HCEC 1CT (cell line): Measurements from ENCODE around the gene NELL2.

Experiments used
- DNase-seq: peaks from one replicate; pipeline ENCODE4 v3.0.0-alpha.2; 2017

NELL2 gene

GRCh38 chr12:44677724-44678123 is 198.4 kb downstream of the NELL2 start:
- DNase-seq, result no peak

DNA sequence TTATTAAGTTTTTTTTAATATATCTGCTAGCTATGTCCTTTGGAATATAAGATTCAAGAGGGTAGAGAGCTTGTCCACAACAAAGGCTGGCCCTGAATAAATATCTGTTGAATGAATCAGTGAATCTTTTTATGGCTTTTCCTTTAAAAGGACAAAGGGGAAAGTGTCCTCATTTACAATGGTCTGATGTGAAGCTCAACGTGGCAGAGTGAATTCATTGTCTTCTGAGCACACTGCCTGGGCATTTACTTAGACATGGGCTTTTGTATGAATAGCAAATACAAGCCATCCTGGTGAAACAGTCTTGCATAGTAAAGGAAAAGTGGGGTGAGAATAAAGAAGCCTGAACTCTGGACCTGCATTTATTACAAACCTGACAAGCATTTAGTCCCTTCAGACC is 201.2 kb downstream of the NELL2 start:
- DNase-seq, result no peak

GRCh38 chr12:44673811-44674210 is 202.3 kb downstream of the NELL2 start:
- DNase-seq, result no peak

GRCh38 chr12:44672042-44672441 is 204.1 kb downstream of the NELL2 start:
- DNase-seq, result no peak

DNA sequence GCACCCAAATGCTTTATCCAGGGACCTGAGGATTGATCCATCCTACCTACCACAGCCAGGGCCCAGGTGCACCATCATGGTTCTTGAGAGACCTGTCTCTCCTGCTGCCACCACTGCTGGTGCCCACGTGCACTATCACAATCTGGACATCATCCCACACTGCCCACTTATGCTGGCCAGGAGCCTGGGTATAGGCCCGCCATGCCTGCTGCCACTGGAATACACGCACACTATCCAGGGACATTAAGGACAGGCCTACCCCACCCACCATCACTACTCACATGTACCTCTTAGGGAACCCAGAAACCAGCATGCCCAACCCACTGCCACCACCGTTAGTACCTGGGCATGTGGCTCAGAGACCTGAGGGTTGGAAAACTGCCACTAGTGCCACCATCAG is 207.7 kb downstream of the NELL2 start:
- DNase-seq, result no peak

DNA sequence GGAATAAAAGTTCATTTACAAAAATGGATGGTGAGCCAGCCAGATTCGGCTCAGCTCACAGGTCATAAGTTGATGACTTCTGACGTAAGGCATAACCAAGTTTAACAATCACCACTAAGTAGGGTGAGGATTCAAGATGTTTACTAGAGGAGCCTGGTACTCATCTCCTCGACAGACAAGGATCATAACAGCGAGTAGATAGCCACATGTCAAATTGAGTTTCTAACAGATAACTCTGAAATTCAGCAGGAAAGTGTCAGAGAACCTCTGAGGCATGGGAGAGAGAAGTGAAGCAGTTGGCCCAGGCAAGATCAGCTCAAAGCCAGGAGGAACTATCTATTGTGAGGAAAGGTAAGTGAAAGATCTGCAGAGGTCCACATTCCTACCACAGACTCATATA is 208.7 kb downstream of the NELL2 start:
- DNase-seq, result no peak

DNA sequence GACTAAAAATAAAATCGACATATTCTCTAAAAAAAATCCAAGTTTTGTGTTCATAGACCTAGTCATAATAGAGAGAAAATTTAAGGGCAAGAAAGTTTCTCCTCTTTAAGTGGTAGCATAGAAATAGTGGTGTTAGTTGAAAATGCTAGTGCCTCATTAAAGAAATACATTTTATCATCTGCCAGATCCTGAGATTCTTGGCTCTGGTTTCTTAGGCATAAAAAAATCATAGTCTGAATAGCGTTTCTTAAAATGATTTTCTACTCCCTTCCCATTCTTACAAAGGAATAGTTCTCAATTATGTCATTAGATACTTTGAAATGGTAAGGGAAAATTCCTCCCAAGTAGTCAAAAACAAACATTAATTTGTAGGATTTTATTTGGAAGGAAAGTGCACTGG is 212.8 kb downstream of the NELL2 start:
- no peak for DNase-seq

DNA sequence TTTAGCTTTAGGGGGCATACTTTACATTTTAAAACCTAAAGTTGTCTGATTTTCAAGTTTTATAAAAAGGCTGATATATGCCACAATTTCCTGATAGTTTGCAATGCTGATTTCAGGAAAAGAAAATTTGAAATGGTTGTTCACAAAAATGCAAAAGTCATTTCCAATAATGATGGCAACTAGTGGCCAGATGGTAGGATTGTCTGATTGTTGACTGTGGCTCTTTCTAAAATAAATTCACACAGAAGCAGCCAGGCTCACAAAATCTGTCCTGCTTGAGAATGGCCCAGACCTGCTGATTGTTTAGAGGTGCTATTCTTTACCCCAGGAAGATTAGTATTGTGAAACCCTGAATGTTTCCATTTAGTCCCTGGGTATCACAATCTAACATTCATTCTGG is 220.3 kb downstream of the NELL2 start:
- DNase-seq, result no peak

DNA sequence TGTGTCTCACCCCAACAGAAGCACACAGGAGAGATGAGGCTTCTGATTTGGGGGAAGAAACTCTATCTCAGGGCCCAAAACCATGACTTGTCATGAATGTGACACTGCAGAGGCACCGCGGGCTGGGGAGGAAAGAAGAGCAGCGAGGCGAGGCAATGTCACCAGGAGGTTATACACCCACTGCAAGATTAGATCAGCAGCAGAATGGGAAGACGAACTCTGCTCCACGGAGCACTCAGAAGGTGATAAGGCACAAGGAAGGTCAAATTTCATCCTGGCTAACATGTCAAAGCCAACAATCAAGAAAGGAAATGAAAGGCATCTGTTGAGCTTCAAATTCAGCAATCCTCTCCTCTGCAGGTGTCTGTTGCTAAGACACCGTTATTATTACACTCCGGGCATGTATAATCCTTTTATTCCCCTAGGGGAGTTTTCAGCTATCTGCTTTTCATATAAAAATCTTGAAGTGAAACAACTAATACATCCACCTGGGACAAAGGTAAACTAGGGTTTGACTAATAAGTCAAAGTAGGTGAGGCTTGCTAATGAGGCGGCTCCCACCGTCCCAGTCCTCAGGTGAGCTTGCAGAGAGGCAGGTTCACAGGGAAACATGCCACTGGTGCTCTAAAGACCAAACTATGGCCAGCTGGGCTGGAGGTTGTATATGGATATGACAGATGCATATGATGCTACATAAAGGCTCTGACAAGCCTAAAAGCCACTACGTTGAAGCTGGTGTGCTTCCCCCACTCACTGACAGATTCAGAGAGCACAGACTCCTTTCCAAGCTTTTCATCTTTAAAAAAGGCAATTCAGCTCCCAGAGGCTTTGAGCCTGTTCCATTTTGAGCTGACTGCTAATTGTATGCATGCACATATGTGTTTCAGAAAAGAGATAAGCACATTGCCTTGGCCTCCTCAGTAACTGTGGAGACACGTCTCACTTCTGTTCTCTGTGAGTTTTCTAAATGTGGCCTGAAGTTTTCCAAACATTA is 221.2 kb downstream of the NELL2 start:
- no peak for DNase-seq

GRCh38 chr12:44653861-44654527 is 222.1 kb downstream of the NELL2 start:
- DNase-seq, result no peak

GRCh38 chr12:44649693-44650092 is 226.4 kb downstream of the NELL2 start:
- DNase-seq, result no peak

- no peak for DNase-seq
Observed at GRCh38 chr12:44647917-44648690, 228.0 kb downstream of the NELL2 start.

GRCh38 chr12:44640427-44641190 is 235.5 kb downstream of the NELL2 start:
- no peak for DNase-seq

DNA sequence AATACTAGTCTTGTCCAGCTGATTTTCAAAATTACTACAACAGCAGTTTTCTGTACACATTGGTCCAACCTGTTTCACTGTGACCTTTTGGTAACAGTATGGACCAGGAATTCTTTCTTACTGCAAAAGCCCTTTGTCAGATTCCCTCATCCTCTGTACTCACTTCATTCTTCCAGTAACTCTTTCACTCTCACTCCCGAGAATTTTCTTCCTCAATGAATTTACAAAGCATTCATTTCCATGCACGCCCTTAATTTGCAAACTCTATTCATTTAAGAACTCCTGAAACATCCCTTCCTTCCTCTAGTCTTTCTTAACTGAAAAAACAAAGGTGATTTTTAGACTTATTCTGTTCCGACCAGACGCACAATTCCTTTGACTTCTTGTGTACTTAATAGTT is 238.2 kb downstream of the NELL2 start:
- DNase-seq, result no peak

DNA sequence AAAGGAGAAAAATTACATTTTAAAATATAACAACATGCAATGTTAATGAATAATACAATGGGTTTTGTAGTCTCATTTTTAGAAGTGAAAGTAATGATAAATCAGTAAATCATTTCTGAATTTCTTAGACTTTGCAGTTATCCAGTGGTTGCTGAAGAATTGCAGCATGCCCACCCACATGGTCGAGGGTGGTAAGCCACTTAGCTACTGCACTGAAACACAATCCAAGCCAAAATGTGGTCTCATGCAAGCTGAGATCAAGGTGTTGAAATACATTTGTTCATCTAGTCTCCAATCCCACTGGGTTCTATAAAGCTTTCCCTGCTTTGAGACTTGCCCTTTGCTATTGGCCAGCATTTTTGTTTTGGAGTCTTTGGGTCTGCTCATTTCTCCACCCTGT is 247.9 kb downstream of the NELL2 start:
- DNase-seq, result no peak

DNA sequence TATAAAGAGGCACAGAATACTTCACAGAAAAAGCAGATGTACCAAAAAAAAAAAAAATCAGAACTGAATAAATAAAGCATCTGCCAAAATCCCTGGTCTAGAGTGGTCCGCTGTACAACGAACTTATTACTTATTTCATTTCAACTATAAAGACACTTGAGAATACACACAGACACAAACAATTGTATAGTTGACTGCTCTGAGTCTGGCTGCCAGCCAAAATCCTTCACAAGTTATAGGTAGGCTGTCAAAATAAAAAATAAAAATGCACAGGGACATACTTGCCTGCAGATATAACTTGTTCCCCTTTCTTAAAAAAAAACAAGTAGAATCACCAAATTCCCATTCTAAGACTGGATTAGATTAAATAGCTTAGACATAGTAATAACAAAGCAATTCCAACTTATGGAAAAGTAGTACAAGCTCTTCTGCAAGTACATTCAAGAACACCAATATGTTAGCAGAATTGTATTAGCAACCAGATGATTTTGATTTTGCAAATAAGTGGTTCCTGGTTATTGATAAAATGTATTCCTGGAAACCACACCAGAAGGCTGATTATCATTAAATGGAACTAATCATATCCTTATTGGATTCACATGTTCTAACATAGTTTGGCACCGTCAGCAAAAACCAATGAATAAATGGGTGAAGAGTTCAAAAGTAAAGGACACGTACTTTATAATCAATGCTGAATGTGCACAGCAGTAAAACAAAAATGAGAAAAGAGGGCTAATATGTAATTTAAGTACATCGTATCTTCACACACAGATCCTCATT is 248.5 kb downstream of the NELL2 start:
- DNase-seq, result no peak

DNA sequence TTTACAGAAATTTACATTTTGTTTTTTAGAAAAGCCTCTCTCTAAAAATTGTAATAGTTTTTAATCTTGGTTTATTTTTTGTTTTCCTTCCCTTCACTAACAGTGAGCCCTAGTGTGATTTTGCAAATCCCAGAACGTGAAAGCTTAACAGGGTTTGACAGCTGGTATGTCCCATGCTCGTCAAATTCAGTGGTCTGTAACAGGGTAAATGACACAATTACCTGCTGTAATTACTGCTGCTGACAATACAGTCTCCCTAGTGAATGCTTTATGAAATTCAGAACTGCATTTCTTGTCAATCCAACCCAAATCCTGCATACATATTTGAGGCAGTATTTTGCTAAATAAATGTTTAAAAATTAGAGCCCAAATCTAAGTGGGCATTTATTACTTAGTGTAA is 249.2 kb downstream of the NELL2 start:
- DNase-seq, result no peak

- no peak for DNase-seq
Observed at GRCh38 chr12:44618946-44619345, 257.2 kb downstream of the NELL2 start.

DNA sequence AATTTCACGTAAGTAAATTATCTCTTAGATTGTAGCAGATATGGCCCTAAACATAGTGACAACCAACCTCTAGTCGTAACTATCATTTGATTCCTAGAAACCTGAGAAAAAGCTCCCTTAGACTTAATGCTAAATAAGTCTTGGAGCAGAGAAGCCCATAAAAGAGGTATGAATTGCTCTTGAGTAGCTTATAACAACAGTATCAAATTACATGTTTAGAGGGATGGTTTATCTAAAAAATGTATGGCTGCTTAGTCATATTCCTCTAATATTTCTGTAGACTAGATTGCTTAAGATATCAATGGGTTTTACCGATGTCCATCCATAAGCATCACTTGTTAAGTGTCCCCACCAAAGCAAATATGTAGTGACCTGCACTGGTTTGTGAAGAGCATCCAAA is 259.7 kb downstream of the NELL2 start:
- no peak for DNase-seq

DNA sequence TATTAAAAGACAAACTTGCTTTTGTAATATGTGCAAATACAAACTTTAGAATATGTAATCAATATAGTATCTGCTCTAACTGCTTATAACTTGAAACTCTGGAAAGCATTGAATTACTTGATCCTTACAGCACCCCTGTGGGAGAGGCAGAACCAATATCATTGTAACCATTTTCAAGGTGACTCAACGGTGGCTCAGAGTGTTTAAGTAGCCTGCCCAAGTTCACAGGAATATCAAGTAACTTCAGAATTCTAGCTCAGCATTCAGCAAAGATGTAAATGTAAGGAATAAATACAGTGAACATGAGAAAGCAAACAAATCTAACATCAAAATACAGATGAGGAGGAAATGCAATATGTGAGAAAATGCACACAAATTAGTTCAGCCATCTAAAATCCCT is 264.6 kb downstream of the NELL2 start:
- DNase-seq, result no peak

DNA sequence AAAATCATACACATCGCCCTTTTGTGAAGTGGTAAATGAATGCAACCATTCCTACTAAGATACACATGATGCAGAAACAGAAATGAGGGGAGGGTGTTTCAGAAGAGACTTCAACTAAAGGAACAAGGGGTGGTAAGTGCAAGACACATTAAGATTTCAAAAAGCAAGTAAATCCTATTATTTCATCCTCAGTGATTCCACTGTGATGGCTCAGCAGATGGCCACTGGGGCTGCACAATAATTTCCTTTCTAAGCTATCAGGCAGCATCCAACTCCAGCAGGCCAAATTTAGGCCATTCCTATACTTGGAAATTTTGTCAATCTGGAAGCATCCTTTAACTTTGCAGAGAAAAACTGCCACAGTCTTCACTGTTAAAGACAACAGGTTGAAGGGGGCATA is 272.4 kb downstream of the NELL2 start:
- DNase-seq, result no peak

GRCh38 chr12:44592626-44593025 is 283.5 kb downstream of the NELL2 start:
- DNase-seq, result no peak
